HL-60 (cell line): Measurements from ENCODE around the gene NRCAM.

Experiments used
- POLR2AphosphoS5 ChIP-seq: IDR thresholded peaks from 2 replicates; pipeline ENCODE4 v1.6.1; 2012; ENCODE audit warnings: low read depth
- TF ChIP-seq, protein P1 (sequence below): IDR thresholded peaks from one replicate; pipeline ENCODE4 v1.5.1; 2011; ENCODE audit warnings: low read length, control low read depth, inconsistent platforms; ENCODE audit not compliant: insufficient read depth
- TF ChIP-seq, protein P2 (sequence below): IDR thresholded peaks from 2 replicates; pipeline ENCODE4 v1.6.1; 2012; ENCODE audit warnings: low read depth; ENCODE audit not compliant: insufficient replicate concordance

DNA sequence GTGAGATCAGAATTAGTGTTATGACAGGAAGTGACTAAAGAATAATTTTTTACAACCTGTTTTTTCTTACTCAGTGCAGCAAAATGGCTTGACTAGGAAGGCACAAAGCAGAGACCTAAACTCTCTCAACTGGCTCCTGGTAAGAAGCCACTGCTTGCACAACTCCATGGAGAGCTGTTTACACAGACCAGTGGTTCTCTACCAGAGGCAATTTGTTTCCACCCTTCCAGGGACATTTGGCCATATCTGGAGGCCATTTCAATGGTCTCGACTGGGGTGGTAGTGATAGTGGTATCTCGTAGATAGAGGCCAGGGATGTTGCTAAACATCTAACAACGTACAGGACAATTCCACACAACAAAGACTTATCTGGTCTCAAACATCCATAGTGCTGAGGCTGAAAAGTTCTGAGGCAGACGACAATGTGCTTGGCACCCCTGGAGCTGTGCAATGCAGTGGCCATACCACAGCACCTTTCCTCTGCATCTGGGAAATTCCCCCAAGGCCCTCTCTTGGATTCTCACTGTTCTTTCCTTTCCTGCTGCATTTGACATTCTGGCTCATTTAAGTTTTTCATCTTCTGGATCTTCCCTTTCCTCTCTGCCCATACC lies 220.7 kb downstream of the NRCAM start:
- TF ChIP-seq, protein P1, sequence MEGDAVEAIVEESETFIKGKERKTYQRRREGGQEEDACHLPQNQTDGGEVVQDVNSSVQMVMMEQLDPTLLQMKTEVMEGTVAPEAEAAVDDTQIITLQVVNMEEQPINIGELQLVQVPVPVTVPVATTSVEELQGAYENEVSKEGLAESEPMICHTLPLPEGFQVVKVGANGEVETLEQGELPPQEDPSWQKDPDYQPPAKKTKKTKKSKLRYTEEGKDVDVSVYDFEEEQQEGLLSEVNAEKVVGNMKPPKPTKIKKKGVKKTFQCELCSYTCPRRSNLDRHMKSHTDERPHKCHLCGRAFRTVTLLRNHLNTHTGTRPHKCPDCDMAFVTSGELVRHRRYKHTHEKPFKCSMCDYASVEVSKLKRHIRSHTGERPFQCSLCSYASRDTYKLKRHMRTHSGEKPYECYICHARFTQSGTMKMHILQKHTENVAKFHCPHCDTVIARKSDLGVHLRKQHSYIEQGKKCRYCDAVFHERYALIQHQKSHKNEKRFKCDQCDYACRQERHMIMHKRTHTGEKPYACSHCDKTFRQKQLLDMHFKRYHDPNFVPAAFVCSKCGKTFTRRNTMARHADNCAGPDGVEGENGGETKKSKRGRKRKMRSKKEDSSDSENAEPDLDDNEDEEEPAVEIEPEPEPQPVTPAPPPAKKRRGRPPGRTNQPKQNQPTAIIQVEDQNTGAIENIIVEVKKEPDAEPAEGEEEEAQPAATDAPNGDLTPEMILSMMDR = no peak
- TF ChIP-seq POLR2AphosphoS5 = no peak
- TF ChIP-seq, protein P2, sequence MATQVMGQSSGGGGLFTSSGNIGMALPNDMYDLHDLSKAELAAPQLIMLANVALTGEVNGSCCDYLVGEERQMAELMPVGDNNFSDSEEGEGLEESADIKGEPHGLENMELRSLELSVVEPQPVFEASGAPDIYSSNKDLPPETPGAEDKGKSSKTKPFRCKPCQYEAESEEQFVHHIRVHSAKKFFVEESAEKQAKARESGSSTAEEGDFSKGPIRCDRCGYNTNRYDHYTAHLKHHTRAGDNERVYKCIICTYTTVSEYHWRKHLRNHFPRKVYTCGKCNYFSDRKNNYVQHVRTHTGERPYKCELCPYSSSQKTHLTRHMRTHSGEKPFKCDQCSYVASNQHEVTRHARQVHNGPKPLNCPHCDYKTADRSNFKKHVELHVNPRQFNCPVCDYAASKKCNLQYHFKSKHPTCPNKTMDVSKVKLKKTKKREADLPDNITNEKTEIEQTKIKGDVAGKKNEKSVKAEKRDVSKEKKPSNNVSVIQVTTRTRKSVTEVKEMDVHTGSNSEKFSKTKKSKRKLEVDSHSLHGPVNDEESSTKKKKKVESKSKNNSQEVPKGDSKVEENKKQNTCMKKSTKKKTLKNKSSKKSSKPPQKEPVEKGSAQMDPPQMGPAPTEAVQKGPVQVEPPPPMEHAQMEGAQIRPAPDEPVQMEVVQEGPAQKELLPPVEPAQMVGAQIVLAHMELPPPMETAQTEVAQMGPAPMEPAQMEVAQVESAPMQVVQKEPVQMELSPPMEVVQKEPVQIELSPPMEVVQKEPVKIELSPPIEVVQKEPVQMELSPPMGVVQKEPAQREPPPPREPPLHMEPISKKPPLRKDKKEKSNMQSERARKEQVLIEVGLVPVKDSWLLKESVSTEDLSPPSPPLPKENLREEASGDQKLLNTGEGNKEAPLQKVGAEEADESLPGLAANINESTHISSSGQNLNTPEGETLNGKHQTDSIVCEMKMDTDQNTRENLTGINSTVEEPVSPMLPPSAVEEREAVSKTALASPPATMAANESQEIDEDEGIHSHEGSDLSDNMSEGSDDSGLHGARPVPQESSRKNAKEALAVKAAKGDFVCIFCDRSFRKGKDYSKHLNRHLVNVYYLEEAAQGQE = no peak
